ENCODE results near the gene IVD. TPM values are rescaled to one million over a fixed set of nuclear protein-coding genes. Genes with fewer than 3 reads are reported as not detected.

IVD gene
- polyA plus RNA-seq, 1 donor from 2014 or later = 28.6 TPM

DNA sequence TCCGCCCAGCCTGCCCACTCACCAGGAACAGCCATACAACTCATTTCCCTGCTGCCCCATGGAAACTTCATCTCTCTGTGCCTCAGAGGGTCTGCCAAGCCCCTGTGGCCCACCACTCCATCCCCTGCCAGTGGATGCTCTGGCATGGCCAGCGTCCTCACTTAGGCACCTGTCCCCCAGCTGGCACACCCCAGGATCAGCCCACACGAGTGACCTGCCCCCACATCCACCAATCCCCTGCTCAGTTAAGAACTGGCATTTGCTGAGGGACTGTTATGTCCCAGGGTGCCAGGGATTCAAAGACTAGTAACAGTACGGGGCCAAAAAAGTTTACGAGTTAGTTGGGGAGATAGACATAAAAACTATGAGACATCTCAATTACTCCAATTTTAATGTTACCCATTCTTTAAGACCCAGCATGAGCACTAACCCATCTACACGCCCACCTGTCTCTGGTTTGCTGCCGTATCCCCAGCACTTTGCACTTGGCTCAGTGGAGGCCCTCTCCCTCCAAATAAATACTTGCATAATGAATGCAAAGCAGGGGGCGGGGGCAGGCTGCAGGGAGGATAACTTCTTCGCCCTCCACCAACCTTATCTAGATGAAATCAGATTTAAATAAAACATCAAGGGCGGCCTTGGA is 23.6 kb downstream of the IVD start:
- no peak overlapping the region for H3K4me3 ChIP-seq (ENCODE audit: low read length)
- no peaks in the 10 kb centered on the region for H3K79me2 ChIP-seq (replicated peaks; ENCODE audit: insufficient read depth, low read length)
- H3K9me3 ChIP-seq (ENCODE audit: low read length) = no peaks in the 10 kb centered on the region
- no peaks in the 10 kb centered on the region for H3K36me3 ChIP-seq (ENCODE audit: insufficient read depth, low read length)
- H3K9me2 ChIP-seq (ENCODE audit: insufficient read depth, low read length) = no peaks in the 10 kb centered on the region
- no peak overlapping the region for H3K27ac ChIP-seq (ENCODE audit: low read length)
- TF ChIP-seq POLR2AphosphoS5 (IDR thresholded peaks at IDR 0.05) (no peak), RAD21 (conservative IDR thresholded peaks at IDR 0.05) (no peak), TAF1 (IDR thresholded peaks at IDR 0.05; ENCODE audit: low read depth) (no peak)
- no peak overlapping the region for H2AFZ ChIP-seq (ENCODE audit: low read depth, low read length)
- no peak overlapping the region for H3K9ac ChIP-seq (ENCODE audit: low read length)
- H3F3A ChIP-seq (ENCODE audit: insufficient read depth, low read length, poor library complexity, severe bottlenecking) = no peaks in the 10 kb centered on the region
- H3K27me3 ChIP-seq (ENCODE audit: insufficient read depth, low read depth, low read length) = no peaks in the 10 kb centered on the region
- H3K4me2 ChIP-seq (ENCODE audit: low read length) = no peak overlapping the region
- H4K20me1 ChIP-seq (ENCODE audit: insufficient read depth) = no peaks in the 10 kb centered on the region

DNA sequence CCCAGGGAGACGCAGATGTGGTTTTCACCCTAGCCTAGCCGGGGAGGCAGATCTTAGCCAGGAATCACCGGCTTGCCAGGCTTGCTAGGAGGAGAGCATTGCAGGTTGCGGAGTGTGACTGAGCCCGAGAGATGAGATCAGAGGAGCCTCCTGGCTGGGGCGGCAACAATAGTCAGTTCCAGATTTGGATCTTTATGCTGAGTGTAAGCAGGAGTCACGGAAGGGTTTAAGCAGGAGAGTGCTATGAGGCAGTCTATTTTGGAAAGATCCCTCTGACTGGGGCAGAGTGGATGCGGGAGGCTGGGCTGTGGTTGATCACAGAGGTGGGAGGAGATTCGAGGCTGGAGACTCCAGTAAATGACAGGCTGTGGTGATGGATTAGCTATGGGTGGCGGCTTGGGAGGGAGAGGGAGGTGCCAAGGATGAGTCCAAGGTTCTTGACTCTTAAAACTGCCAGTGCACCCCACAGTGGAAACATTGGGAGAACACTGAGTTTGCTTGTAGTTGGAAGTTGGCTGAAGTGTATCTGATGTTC is 24.7 kb downstream of the IVD start:
- H3K4me3 ChIP-seq (ENCODE audit: low read length) = no peak overlapping the region
- H3K4me2 ChIP-seq (ENCODE audit: low read length) = no peak overlapping the region
- H3K9me3 ChIP-seq (ENCODE audit: low read length) = no peaks in the 10 kb centered on the region
- H3K79me2 ChIP-seq (replicated peaks; ENCODE audit: insufficient read depth, low read length) = no peaks in the 10 kb centered on the region
- H3K27ac ChIP-seq (ENCODE audit: low read length) = no peak overlapping the region
- peaks cover 9% of the 10 kb centered on the region for H3K27me3 ChIP-seq (ENCODE audit: insufficient read depth, low read depth, low read length)
- no peak overlapping the region for H2AFZ ChIP-seq (ENCODE audit: low read depth, low read length)
- no peaks in the 10 kb centered on the region for H3F3A ChIP-seq (ENCODE audit: insufficient read depth, low read length, poor library complexity, severe bottlenecking)
- no peaks in the 10 kb centered on the region for H4K20me1 ChIP-seq (ENCODE audit: insufficient read depth)
- no peak overlapping the region for H3K9ac ChIP-seq (ENCODE audit: low read length)
- H3K9me2 ChIP-seq (ENCODE audit: insufficient read depth, low read length) = no peaks in the 10 kb centered on the region
- TF ChIP-seq RAD21 (conservative IDR thresholded peaks at IDR 0.05) (no peak), TAF1 (IDR thresholded peaks at IDR 0.05; ENCODE audit: low read depth) (no peak), EP300 (conservative IDR thresholded peaks at IDR 0.05; ENCODE audit: poor library complexity, severe bottlenecking) (no peak), MXI1 (conservative IDR thresholded peaks at IDR 0.05; ENCODE audit: poor library complexity, severe bottlenecking) (no peak), EZH2 (IDR thresholded peaks at IDR 0.05; ENCODE audit: borderline replicate concordance, insufficient read depth, low read length, poor library complexity, severe bottlenecking) (no peak), POLR2AphosphoS5 (IDR thresholded peaks at IDR 0.05) (no peak), SMC3 (conservative IDR thresholded peaks at IDR 0.05; ENCODE audit: poor library complexity) (no peak)
- TF ChIP-seq, protein P1, sequence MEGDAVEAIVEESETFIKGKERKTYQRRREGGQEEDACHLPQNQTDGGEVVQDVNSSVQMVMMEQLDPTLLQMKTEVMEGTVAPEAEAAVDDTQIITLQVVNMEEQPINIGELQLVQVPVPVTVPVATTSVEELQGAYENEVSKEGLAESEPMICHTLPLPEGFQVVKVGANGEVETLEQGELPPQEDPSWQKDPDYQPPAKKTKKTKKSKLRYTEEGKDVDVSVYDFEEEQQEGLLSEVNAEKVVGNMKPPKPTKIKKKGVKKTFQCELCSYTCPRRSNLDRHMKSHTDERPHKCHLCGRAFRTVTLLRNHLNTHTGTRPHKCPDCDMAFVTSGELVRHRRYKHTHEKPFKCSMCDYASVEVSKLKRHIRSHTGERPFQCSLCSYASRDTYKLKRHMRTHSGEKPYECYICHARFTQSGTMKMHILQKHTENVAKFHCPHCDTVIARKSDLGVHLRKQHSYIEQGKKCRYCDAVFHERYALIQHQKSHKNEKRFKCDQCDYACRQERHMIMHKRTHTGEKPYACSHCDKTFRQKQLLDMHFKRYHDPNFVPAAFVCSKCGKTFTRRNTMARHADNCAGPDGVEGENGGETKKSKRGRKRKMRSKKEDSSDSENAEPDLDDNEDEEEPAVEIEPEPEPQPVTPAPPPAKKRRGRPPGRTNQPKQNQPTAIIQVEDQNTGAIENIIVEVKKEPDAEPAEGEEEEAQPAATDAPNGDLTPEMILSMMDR (IDR thresholded peaks at IDR 0.05; ENCODE audit: poor library complexity, severe bottlenecking) = no peak
- no peaks in the 10 kb centered on the region for H3K36me3 ChIP-seq (ENCODE audit: insufficient read depth, low read length)

DNA sequence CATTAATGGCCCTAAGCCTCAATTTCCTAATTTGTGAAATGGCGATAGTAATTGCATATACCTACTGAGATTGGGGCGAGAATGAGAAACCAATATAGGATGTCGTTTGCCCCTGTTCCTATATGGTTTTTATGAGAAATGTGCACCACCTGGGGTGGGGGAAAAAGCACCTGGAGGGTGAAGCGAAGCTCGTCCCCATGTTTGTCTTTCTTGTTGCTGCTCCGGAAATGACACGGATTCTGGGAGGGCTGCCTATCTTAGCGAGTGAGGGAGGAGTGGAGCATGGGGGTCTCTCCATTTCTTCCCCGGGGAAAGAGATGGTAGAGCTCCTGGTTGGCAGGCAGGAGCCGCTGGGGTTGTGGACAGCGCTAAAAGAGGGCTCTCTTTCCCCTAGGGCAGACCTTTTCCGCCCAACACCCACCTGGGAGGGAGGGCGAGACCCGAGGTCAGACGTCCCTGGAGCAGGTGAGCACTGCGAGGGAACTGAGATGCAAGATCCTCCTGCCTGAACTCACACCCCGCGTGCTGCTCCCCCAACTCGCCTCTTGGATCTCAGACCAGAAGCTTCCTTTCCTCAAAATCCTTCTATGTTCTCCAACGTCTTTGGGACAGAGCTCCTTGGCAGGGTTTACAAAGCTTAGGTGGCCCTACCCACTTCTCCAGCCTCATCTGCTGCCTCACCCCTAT is 29.6 kb downstream of the IVD start:
- Histone ChIP-seq H3K79me2 (replicated peaks; ENCODE audit: insufficient read depth, low read length) (no peaks in the 10 kb centered on the region), H3K27ac (ENCODE audit: low read length) (no peak overlapping the region), H3K36me3 (ENCODE audit: insufficient read depth, low read length) (no peaks in the 10 kb centered on the region), H3K9me3 (ENCODE audit: low read length) (no peaks in the 10 kb centered on the region), H2AFZ (ENCODE audit: low read depth, low read length) (no peak overlapping the region), H4K20me1 (ENCODE audit: insufficient read depth) (no peaks in the 10 kb centered on the region), H3F3A (ENCODE audit: insufficient read depth, low read length, poor library complexity, severe bottlenecking) (no peaks in the 10 kb centered on the region), H3K4me2 (ENCODE audit: low read length) (no peak overlapping the region), H3K27me3 (ENCODE audit: insufficient read depth, low read depth, low read length) (peaks cover 57% of the 10 kb centered on the region), H3K4me3 (ENCODE audit: low read length) (no peak overlapping the region), H3K9me2 (ENCODE audit: insufficient read depth, low read length) (no peaks in the 10 kb centered on the region), H3K9ac (ENCODE audit: low read length) (no peak overlapping the region)
- no peak for TF ChIP-seq SMC3 (conservative IDR thresholded peaks at IDR 0.05; ENCODE audit: poor library complexity)
- TF ChIP-seq POLR2AphosphoS5 (IDR thresholded peaks at IDR 0.05) = no peak
- TF ChIP-seq EP300 (conservative IDR thresholded peaks at IDR 0.05; ENCODE audit: poor library complexity, severe bottlenecking) = no peak

All from neural cell (in vitro differentiated cells).